HFFc6 (cell line): ENCODE measurements around the gene RET. TPM values are rescaled to one million over a fixed set of nuclear protein-coding genes. Genes with fewer than 3 reads are reported as not detected.

Source experiments
- DNase-seq: peaks from one replicate; pipeline ENCODE4 v3.0.0-alpha.2; 2018
- H3K27ac Mint-ChIP-seq: 2 replicates; pipeline ENCODE4 v1.8.0; 2020; ENCODE audit warnings: mild to moderate bottlenecking, mixed read lengths
- H3K27me3 Mint-ChIP-seq: 2 replicates; pipeline ENCODE4 v1.8.0; 2021; ENCODE audit warnings: mild to moderate bottlenecking, moderate library complexity, mixed read lengths; ENCODE audit not compliant: insufficient read depth
- H3K36me3 Mint-ChIP-seq: 2 replicates; pipeline ENCODE4 v1.8.0; 2021; ENCODE audit warnings: low read depth, mixed read lengths
- H3K4me1 Mint-ChIP-seq: 2 replicates; pipeline ENCODE4 v1.8.0; 2020; ENCODE audit warnings: low read depth, mixed read lengths
- H3K4me3 Mint-ChIP-seq: 2 replicates; pipeline ENCODE4 v1.8.0; 2020; ENCODE audit warnings: mild to moderate bottlenecking, moderate library complexity, mixed read lengths
- H3K9me3 Mint-ChIP-seq: 2 replicates; pipeline ENCODE4 v1.8.0; 2020; ENCODE audit warnings: mild to moderate bottlenecking, mixed read lengths
- CTCF ChIP-seq: fragments of 200-600 bp; sonication (generic); IDR thresholded peaks from 2 replicates; pipeline ENCODE4 v1.5.0; 2021; ENCODE audit warnings: antibody characterized with exemption, mild to moderate bottlenecking
- total RNA-seq, 6 experiments: library from RNA; stranded (reverse); fragmentation: NEBNext Ultra II Directional; extraction: Animal tissue kit (Norgen Biotek cat#: 25700); gene quantifications; 2 replicates in 1 of 6; 3 replicates in 5 of 6; pipeline ENCODE4 v1.2.3, GENCODE V29; 2021

Gene RET
- total RNA-seq, 6 experiments from 2014 or later, result 0.08 to 0.62 (median 0.46) TPM; not detected in 1

GRCh38 chr10:43053825-43054224 is 23.0 kb upstream of the RET start:
- H3K36me3 Mint-ChIP-seq, result no peaks in the 10 kb centered on the region
- H3K4me1 Mint-ChIP-seq, result peaks cover 14% of the 10 kb centered on the region
- no peak overlapping the region for H3K27ac Mint-ChIP-seq
- no peaks in the 10 kb centered on the region for H3K9me3 Mint-ChIP-seq
- peaks cover 23% of the 10 kb centered on the region for H3K27me3 Mint-ChIP-seq
- DNase-seq, result no peak
- H3K4me3 Mint-ChIP-seq, result no peak overlapping the region
- no peak for TF ChIP-seq CTCF

- TF ChIP-seq CTCF, result no peak
- Mint-ChIP-seq H3K4me3 (no peak overlapping the region), H3K9me3 (no peaks in the 10 kb centered on the region), H3K27ac (no peak overlapping the region), H3K27me3 (peaks cover 25% of the 10 kb centered on the region), H3K4me1 (peaks cover 7% of the 10 kb centered on the region), H3K36me3 (no peaks in the 10 kb centered on the region)
- no peak for DNase-seq
Observed at GRCh38 chr10:43054593-43054992, 22.3 kb upstream of the RET start.

DNA sequence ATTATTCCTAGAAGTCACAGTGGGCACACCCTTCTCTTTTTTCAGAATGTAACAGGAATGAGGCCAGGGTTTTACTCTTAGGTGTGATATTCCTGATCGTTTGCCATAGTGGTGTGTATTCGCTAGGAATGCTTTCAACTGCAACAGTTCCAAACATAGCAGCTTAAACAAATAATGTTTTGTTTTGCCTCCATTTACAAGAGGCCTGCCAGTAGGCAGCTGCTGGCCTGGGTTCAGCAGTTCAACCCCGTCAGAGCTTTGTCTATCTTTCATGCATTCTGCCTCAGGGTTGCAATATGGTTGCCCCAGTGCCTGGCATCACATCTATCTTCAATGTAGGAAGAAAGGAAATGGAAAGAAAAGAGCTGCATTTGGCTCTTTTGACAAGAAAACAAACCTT is 21.7 kb upstream of the RET start:
- H3K27ac Mint-ChIP-seq, result no peak overlapping the region
- H3K4me3 Mint-ChIP-seq, result no peak overlapping the region
- TF ChIP-seq CTCF, result no peak
- peaks cover 29% of the 10 kb centered on the region for H3K27me3 Mint-ChIP-seq
- DNase-seq, result no peak
- H3K36me3 Mint-ChIP-seq, result no peaks in the 10 kb centered on the region
- peaks cover 3% of the 10 kb centered on the region for H3K4me1 Mint-ChIP-seq
- no peaks in the 10 kb centered on the region for H3K9me3 Mint-ChIP-seq

DNA sequence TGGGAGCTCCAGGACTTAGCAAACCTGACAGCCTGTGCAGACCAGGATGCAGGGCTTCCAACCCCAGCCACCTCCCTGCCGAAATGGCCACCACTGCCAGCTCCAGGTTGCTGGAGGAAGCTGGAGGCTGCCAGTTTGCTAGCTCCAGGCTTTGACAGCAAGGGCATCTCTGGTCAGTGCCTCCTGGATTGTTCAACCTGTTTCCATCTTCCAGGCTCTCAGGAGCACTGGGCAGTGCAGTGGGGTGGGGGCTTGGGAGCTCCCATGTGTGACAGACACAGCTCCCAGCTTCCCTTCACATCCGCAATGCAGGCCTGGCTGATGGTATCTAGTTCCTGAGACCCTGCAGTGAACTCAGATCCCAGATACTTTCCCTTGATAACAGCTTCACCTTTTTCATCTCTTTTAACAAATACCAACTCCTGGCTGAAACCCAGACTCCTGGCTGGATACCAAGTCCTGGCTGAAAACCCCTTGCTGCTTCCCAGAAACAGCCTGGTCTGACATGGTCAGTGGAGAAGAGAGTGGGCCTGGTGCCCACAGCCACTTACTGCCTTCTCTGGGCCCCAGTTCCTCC is 20.8 kb upstream of the RET start:
- Mint-ChIP-seq H3K4me1 (no peaks in the 10 kb centered on the region), H3K27me3 (peaks cover 30% of the 10 kb centered on the region), H3K9me3 (no peaks in the 10 kb centered on the region), H3K27ac (no peak overlapping the region), H3K4me3 (no peak overlapping the region), H3K36me3 (no peaks in the 10 kb centered on the region)
- DNase-seq, result no peak
- no peak for TF ChIP-seq CTCF

DNA sequence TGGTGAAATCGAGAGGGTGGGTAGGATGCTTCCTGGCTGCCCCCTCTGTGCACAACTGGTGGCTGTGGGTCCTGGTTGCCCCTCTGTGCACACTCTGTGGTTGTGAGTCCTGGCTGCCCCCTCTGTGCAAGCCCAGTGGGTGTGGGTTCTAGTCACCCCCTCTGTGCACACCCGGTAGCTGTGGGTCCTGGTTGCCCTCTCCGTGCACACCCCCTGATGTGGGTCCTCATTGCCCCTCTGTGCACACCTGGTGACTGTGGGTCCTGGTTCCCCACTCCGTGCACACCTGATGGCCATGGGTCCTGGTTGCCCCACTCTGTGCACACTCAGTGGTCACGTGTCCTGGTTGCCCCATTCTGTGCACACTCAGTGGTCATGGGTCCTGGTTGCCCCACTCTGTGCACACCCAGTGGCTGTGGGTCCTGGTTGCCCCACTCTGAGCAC is 20.3 kb upstream of the RET start:
- Mint-ChIP-seq H3K4me3 (no peak overlapping the region), H3K9me3 (no peaks in the 10 kb centered on the region), H3K36me3 (no peaks in the 10 kb centered on the region), H3K27ac (no peak overlapping the region), H3K4me1 (0 out of 2 replicates have a peak, but pooled peaks cover under 1% of the 10 kb centered on the region), H3K27me3 (peaks cover 30% of the 10 kb centered on the region)
- DNase-seq, result no peak
- TF ChIP-seq CTCF, result no peak
